Middle frontal gyrus (tissue), 1 donor: ENCODE measurements around the gene PRR32.
"Not testable (repeated sequence)": the region's sequence is repeated elsewhere in the genome, so short reads cannot be mapped to it uniquely, and the experiment has no call there.

Experiments
- DNase-seq: peaks from one replicate; pipeline ENCODE4 v3.0.0-alpha.2; 2015; ENCODE audit warnings: low spot score; ENCODE audit errors: extremely low spot score

PRR32 gene, protein sequence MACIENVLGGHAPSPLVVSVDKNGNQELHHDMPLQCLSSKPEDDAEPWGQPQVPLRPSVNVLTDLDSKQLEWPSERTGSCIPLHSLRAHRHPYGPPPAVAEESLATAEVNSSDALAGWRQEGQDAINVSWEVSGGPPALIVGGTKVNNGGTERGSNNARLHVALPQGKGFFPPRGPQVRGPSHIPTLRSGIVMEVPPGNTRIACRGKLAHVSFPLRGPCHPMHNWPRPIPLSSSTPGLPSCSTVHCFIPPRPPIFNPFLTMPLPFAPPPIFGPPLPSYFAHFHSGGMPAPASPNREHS

DNA sequence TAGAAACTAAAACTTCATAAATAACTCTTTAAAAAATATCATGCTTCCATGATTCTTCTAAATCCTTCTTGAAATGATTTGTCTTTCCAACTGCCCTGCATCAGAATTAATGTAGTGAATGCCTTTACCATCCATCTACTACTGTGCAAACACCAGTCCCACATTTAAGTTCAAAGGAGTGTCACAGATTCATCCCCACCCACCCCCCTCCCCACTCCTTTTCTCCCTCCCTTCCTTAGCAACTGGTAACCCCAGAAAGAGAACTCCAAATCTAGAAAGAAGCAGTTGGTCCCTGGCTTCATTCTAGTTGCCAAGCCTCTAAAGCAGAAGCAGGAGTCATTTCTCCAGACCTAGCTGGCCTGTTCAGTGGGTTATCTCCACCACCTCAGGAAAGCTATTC is at the start of gene PRR32:
Gene PRR32 (plus strand): TSS at position 301 of the 400 bp plus-strand sequence. CDS start 115 bp downstream, outside the sequence.
- DNase-seq, result no peak

DNA sequence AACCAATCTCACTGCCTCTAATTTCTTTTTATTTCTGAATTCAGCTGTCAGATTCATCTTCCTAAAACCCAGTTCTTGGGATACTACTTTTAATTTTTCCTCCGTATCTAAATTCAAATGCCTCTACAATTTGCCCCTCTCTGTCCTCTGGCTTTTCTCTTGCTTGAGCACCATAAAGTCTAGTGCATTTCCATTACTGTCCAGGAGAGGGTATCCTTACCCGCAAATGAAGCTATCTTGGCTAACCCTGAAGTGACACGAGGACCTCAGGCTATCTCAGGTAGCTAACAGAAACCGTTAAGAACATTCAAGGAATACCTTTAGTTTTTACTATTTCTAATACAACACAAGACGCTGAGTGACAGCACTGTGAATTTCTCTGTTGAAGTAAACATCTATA is 49.4 kb upstream of the PRR32 start:
- DNase-seq, result no peak

DNA sequence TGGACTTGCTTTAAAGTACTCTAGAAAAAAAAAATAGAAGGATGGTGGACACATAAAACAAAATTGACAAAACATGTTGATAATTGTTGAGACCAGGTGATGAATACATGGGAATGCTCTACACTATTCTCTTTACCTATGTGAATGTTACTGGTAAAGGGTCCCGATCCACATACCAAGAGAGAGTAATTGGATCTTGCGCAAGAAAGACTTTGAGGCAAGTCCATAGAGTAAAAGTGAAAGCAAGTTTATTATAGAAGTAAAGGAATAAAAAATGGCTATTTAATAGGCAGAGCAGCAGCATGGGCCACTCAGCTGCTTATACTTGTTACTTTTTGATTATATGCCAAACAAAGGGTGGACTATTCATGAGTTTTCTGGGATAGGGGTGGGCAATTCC is 34.0 kb upstream of the PRR32 start:
- no peak for DNase-seq

DNA sequence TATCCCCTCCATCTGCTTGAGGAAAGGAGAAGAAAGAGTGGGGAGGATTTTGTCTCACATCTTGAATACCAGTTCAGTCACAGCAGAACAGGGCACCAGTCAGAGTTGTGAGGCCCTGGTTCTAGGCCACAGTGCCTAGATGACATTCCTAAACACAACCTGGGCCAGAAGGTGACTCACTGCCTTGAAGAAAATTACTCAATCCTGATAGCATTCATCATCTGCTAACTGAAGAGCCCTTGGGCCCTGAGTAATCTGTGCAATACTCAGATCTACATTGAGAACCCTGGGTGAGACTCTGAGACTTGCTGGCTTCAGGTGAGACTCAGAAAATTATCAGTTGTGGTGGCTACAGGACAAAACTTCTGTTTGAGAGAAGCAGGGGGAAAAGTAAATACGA is 20.5 kb upstream of the PRR32 start:
- DNase-seq, result no peak

DNA sequence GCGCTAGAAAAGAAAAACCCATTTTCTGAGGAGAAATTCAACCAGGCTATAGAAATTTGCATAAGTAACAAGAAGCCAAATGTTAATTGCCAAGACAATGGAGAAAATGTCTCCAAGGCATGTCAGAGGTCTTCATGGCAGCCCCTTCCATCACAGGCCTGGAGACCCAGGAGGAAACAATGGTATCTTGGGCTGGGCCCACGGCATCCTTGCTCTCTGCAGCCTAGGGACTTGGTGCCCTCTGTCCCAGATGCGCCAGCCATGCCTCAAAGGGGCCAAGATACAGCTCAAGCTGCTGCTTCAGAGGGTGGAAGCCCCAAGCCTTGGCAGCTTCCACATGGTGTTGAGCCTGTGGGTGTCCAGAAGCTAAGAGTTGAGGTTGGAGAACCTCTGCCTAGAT is 12.7 kb upstream of the PRR32 start:
- DNase-seq, result not testable (repeated sequence)

DNA sequence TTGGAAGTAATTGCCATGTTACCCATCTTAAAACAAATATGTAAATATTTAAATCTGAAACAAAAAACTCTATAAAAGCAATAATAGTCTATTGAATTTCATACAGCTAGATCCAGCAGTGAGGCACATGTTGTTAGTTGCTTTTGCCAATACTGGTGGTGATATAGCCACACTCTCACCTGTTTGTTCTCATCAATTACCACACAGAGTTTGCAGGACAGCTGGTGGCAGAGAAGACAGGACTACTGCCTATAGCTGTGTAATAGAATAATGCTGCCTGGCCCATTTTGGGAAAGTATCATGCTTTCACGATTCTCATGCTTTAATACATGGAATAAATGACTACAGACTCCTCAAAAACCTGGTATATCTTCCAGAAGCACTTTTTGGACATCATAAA is 3.7 kb upstream of the PRR32 start:
- no peak for DNase-seq

DNA sequence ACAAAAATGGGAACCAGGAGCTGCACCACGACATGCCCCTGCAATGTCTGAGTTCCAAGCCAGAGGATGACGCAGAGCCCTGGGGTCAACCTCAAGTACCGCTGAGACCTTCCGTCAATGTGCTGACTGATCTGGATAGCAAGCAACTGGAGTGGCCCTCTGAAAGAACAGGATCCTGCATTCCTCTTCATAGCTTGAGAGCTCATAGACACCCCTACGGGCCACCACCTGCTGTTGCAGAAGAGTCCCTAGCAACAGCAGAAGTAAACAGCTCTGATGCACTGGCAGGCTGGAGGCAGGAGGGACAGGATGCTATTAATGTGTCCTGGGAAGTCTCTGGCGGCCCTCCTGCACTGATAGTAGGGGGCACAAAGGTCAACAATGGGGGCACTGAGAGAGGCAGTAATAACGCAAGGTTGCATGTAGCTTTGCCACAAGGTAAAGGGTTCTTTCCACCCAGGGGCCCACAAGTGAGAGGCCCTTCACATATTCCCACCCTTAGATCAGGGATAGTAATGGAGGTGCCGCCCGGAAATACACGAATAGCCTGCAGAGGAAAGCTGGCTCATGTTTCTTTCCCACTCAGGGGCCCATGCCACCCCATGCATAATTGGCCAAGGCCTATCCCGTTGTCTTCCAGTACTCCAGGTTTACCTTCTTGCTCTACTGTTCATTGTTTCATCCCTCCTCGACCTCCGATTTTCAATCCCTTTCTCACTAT is 1.3 kb downstream of the PRR32 start:
- DNase-seq, result no peak

DNA sequence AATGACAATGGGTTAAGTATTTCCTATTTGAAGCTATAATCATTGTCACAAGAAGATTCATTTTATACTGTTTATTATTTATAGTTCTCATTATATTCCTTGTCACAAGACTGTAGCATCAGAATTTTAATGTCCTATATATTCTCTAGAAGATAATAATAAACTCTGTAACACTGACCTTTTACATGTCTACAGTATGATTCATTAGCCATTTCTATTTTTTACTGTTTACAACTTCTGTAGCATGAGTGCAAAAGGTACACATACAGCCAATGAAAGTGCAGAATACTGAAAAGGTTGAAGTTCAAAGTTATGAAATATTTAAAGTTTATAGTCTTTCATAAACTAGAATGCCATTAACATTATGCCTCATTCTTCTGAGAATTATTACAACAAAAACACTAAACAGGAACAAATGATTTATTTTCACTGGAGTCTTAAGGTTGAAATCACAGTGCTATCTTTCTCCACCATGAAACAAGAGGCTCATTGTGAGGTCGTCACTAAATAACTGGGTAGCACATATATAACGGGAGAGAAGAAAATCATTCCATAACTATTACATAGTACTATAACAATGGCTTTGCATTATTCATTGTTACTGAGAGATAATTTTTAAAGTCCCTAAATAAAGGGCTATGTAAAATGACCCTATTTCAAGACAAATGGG is 4.9 kb downstream of the PRR32 start:
- no peak for DNase-seq

DNA sequence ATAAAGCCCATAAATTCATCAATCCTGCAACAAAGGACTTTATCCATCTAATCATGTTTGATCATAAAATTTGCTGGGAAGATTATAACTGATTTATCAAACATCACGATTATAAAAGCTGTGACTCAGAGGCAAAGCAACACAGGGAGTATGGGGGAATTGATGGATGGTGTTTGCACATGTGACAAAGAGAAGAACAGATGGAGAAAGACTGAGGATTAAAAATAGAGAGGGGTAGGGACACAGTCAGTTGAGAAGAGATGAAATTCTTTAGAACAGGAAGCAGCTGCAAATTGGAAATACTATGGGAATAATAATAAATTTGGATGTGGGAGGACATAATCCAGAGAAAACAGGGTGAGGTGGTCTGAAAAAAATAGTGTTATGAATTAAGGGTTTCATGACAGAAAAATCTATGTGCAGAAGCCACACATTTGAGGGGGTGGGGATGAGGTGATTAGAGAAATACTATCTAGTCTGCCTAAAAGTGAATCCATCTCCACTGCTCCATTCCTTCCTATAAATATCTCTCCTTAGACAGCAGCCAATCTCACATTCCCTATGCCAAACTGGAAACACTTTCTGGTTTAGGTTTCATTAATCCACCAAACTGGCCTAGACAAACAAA is 6.2 kb downstream of the PRR32 start:
- no peak for DNase-seq

DNA sequence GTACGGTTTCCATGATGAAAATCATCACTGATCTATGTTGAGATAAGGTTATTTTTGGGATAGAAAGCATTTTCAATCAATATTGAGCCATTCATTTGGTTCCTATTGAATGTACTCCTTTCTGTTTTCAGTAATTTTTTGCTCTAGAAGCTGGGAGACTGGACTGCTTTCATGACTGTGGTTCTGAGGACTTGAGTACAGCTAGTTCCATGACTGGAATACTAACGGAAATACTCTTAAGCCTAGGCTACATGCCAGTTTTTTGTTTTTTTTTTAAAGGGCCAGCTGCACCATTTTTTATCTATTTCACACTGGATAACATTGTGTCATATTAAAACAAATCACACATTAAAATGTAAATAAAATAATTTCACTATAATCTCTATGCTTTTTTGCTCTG is 16.7 kb downstream of the PRR32 start:
- no peak for DNase-seq

DNA sequence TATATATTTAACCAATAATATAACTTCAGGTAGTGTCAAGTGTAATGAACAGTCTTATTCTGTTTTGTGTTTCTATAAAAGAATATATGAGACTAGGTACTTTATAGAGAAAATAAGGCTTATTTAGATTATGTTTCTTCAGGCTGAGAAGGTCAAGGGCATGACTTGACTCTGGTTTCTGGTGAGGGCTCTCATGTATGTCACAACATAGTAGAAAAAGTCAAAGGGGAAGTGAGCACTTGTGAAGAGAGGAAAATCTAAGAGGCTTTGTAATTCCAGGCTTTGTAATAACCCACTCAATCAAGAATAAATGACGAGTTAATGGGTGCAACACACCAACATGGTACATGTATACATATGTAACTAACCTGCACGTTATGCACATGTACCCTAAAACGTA is 27.6 kb downstream of the PRR32 start:
- DNase-seq, result no peak

DNA sequence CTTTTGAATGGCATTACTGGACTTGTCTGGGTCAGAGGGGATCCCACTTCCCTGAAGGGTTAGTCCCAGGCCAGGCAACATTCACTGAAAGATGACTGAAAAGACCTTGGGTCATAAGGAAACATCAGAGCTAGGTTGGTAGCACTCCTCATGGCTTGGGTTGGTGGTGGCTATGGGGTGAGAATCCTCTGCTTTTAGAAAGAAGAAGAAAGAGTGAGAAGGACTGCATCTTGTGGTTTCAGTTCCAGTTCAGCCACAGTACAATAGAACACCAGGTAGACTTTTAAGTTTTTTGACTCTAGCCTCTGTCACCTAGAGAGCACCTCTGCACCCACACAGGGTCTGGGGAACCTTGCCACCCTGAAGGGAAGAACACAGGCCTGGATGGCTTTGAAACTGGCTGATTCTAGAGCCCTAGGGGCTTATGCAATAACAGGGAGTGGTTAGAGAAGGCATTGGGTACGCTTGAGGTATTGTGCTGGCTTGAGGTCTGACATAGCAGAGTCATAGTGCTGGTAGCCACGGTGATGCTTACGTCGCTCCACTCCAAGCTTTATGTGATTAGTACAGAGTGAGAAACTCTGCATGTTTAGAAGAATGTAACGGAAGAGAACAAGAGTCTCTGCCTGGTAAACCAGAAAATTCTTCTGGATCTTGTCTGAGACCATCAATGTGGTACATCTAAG is 36.5 kb downstream of the PRR32 start:
- no peak for DNase-seq
